Stimulated activated CD4-positive, alpha-beta T cell treated with anti-CD3 and anti-CD28 coated beads, Interleukin-12 subunit alpha, Interleukin-12 subunit beta, amount 100 ng/mL, for 4 hours (primary cell): Measurements from ENCODE around the gene BARX1.
"Not testable (repeated sequence)": the region's sequence is repeated elsewhere in the genome, so short reads cannot be mapped to it uniquely, and the experiment has no call there.

Experiments
- DNase-seq: peaks from one replicate; pipeline ENCODE4 v3.0.0-alpha.2; 2020

BARX1 gene

GRCh38 chr9:93965830-93966577, 10.8 kb upstream of the BARX1 start:
- no peak for DNase-seq

- no peak for DNase-seq
These were observed 9.5 kb upstream of the BARX1 start for GRCh38 chr9:93964685-93965084.

- DNase-seq: no peak
These were observed 8.8 kb upstream of the BARX1 start for GRCh38 chr9:93963969-93964368.

- not testable (repeated sequence) for DNase-seq
These were observed 8.3 kb upstream of the BARX1 start for GRCh38 chr9:93963489-93963888.

- peak; percentile 72 for DNase-seq
These were observed 7.6 kb upstream of the BARX1 start for GRCh38 chr9:93962561-93963440.

GRCh38 chr9:93962017-93962416, 6.9 kb upstream of the BARX1 start:
- no peak for DNase-seq

GRCh38 chr9:93960971-93961841, 6.1 kb upstream of the BARX1 start:
- no peak for DNase-seq

GRCh38 chr9:93960221-93960970, 5.2 kb upstream of the BARX1 start:
- no peak for DNase-seq

GRCh38 chr9:93959739-93960154, 4.6 kb upstream of the BARX1 start:
- no peak for DNase-seq

- DNase-seq: no peak
These were observed 3.9 kb upstream of the BARX1 start for GRCh38 chr9:93958819-93959682.

- DNase-seq: no peak
These were observed 3.1 kb upstream of the BARX1 start for GRCh38 chr9:93958121-93958818.

GRCh38 chr9:93955981-93956784, 1.0 kb upstream of the BARX1 start:
- no peak for DNase-seq

GRCh38 chr9:93954434-93955061, 607 bp downstream of the BARX1 start:
- no peak for DNase-seq

- no peak for DNase-seq
These were observed 1.4 kb downstream of the BARX1 start for GRCh38 chr9:93953496-93954433.

- no peak for DNase-seq
These were observed 2.2 kb downstream of the BARX1 start for GRCh38 chr9:93952784-93953495.

- no peak for DNase-seq
These were observed 2.9 kb downstream of the BARX1 start for GRCh38 chr9:93952119-93952783.

GRCh38 chr9:93951655-93952118, 3.5 kb downstream of the BARX1 start:
- no peak for DNase-seq
